ENCODE results near the gene EHMT2. TPM values are rescaled to one million over a fixed set of nuclear protein-coding genes. Genes with fewer than 3 reads are reported as not detected.

EHMT2 gene
- total and polyA plus RNA-seq, 2 donors (not counting 3 experiments of a cell fraction or from before 2014, with no cell fraction given): 53.3 to 54.3 TPM

DNA sequence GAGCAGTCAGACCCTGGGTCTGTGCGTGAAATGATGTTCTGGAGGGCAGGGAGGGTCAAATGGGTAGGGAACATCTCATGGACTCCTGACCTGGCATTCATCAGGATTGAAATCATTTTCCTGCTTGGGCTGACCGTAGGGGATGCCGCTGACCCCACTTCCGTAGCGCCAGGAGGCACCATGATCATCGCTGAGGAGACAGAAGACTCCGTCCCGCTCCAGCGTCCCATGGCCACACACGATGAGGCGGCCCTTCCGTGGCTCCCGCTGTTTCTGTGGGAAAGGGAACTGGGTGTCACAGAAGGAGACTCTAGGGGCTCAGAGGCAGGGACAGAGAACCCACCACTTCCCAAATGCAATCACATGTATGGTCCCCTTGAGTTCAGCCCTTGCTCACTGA is 37.1 kb downstream of the EHMT2 start:
- no TSS peak for BruUV-seq (replicated peaks)
- no peak overlapping the region for H3K4me2 ChIP-seq (ENCODE audit: insufficient read depth, low read length)
- dilution Hi-C loops (cut with MboI; ENCODE audit: extremely low pct_ligation_motif_present, low sequenced_read_pairs) (no loop called here), intact Hi-C loops (cut with micrococcal nuclease) (no loop called here)
- no peak overlapping the region for H2AFZ ChIP-seq (ENCODE audit: low read depth, low read length)
- H3K9me3 ChIP-seq (replicated peaks; ENCODE audit: control insufficient read depth, insufficient read depth, low read length): no peaks in the 10 kb centered on the region
- H3K4me3 ChIP-seq (replicated peaks in 1 of 3; ENCODE audit: insufficient read depth in 1 of 3, low read depth in 1 of 3, low read length in 3 of 3): no peak overlapping the region
- no peaks in the 10 kb centered on the region for H3K9me1 ChIP-seq (replicated peaks; ENCODE audit: control insufficient read depth, extremely low read depth, insufficient read depth, low read length)
- H4K20me1 ChIP-seq (replicated peaks; ENCODE audit: control insufficient read depth, extremely low read depth, insufficient read depth, low read length): no peaks in the 10 kb centered on the region
- H3K36me3 ChIP-seq (ENCODE audit: control insufficient read depth in 2 of 2, extremely low read depth in 1 of 2, insufficient read depth in 2 of 2, low read length in 2 of 2): peaks cover 3 to 20% of the 10 kb centered on the region in 2 experiments
- peaks cover 7% of the 10 kb centered on the region for H3K4me1 ChIP-seq (ENCODE audit: control insufficient read depth, extremely low read depth, insufficient read depth, low read length)
- no peak for TF ChIP-seq JUN (IDR thresholded peaks at IDR 0.05; ENCODE audit: borderline replicate concordance, insufficient read depth, insufficient read length, low read depth)
- H3K79me2 ChIP-seq (ENCODE audit: control insufficient read depth, insufficient read depth, low read length): peaks cover 4% of the 10 kb centered on the region
- FAIRE-seq (no peak), DNase-seq (ENCODE audit: low read depth, low spot score) (no peak)
- CTCF ChIA-PET: interaction anchor here (1.5 to 1.7 kb wide), 2 partner anchors 24 to 90 kb away, joined by 4 read pairs; no protein-coding TSS in a partner anchor
- no peak overlapping the region for H3K9ac ChIP-seq (replicated peaks; ENCODE audit: extremely low read depth, insufficient read depth, low read length)
- no peak overlapping the region for H3K27ac ChIP-seq (ENCODE audit: insufficient read depth, low read depth, low read length)
- POLR2A ChIA-PET: no interaction called here
- H3K27me3 ChIP-seq (ENCODE audit: control insufficient read depth in 2 of 2, insufficient read depth in 2 of 2, low read length in 2 of 2): no peaks in the 10 kb centered on the region

DNA sequence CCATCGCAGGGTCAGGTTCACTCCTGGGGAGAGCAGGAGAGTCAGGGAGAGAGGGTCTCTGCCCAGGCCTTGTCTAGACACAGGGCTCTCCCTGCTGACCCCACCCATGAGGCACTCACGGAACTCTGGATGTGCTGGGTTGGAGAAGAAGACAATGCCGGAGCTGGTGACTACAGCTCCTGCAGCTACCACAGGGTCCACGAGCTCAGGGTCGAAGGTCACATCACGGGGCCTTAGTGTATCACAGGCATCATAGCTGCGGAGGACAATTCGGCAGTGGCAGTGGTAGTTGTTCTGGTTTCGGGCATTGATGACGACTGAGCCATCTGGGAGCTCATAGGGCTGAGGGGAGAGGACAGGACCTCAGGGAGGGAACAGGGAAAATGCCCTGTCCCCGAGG is 37.6 kb downstream of the EHMT2 start:
- intact Hi-C loops (cut with micrococcal nuclease): no loop called here
- Histone ChIP-seq H3K79me2 (ENCODE audit: control insufficient read depth, insufficient read depth, low read length) (peaks cover 4% of the 10 kb centered on the region), H3K4me2 (ENCODE audit: insufficient read depth, low read length) (no peak overlapping the region), H3K4me3 (replicated peaks in 1 of 3; ENCODE audit: insufficient read depth in 1 of 3, low read depth in 1 of 3, low read length in 3 of 3) (no peak overlapping the region), H2AFZ (ENCODE audit: low read depth, low read length) (no peak overlapping the region), H3K9me1 (replicated peaks; ENCODE audit: control insufficient read depth, extremely low read depth, insufficient read depth, low read length) (no peaks in the 10 kb centered on the region), H3K27me3 (ENCODE audit: control insufficient read depth in 2 of 2, insufficient read depth in 2 of 2, low read length in 2 of 2) (no peaks in the 10 kb centered on the region), H3K9ac (replicated peaks; ENCODE audit: extremely low read depth, insufficient read depth, low read length) (no peak overlapping the region), H3K36me3 (ENCODE audit: control insufficient read depth in 2 of 2, extremely low read depth in 1 of 2, insufficient read depth in 2 of 2, low read length in 2 of 2) (peaks cover 3 to 20% of the 10 kb centered on the region in 2 experiments), H3K4me1 (ENCODE audit: control insufficient read depth, extremely low read depth, insufficient read depth, low read length) (peaks cover 7% of the 10 kb centered on the region), H4K20me1 (replicated peaks; ENCODE audit: control insufficient read depth, extremely low read depth, insufficient read depth, low read length) (no peaks in the 10 kb centered on the region), H3K27ac (ENCODE audit: insufficient read depth, low read depth, low read length) (no peak overlapping the region), H3K9me3 (replicated peaks; ENCODE audit: control insufficient read depth, insufficient read depth, low read length) (no peaks in the 10 kb centered on the region)
- POLR2A ChIA-PET: no interaction called here
- DNase-seq (ENCODE audit: low read depth, low spot score) (no peak), FAIRE-seq (no peak)
- BruUV-seq (replicated peaks): no TSS peak
- dilution Hi-C loops (cut with MboI; ENCODE audit: extremely low pct_ligation_motif_present, low sequenced_read_pairs): no loop called here
- CTCF ChIA-PET: interaction anchor here (1.5 to 1.7 kb wide), 2 partner anchors 23 to 90 kb away, joined by 4 read pairs; no protein-coding TSS in a partner anchor
- no peak for TF ChIP-seq POLR2A (IDR thresholded peaks at IDR 0.05; ENCODE audit: low read depth, low read length)
- TF ChIP-seq MYC (IDR thresholded peaks at IDR 0.05; ENCODE audit: low read depth, low read length): no peak
- TF ChIP-seq EZH2 (IDR thresholded peaks at IDR 0.05; ENCODE audit: borderline replicate concordance, low read depth, low read length, severe bottlenecking): no peak
- TF ChIP-seq, protein P1, sequence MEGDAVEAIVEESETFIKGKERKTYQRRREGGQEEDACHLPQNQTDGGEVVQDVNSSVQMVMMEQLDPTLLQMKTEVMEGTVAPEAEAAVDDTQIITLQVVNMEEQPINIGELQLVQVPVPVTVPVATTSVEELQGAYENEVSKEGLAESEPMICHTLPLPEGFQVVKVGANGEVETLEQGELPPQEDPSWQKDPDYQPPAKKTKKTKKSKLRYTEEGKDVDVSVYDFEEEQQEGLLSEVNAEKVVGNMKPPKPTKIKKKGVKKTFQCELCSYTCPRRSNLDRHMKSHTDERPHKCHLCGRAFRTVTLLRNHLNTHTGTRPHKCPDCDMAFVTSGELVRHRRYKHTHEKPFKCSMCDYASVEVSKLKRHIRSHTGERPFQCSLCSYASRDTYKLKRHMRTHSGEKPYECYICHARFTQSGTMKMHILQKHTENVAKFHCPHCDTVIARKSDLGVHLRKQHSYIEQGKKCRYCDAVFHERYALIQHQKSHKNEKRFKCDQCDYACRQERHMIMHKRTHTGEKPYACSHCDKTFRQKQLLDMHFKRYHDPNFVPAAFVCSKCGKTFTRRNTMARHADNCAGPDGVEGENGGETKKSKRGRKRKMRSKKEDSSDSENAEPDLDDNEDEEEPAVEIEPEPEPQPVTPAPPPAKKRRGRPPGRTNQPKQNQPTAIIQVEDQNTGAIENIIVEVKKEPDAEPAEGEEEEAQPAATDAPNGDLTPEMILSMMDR (IDR thresholded peaks at IDR 0.05; ENCODE audit: extremely low read depth in 1 of 2, insufficient read depth in 1 of 2, low read depth in 1 of 2, low read length in 2 of 2): no peak
- no peak for TF ChIP-seq GATA2 (IDR thresholded peaks at IDR 0.05; ENCODE audit: insufficient read depth, insufficient read length, low read depth, low read length)
- TF ChIP-seq JUN (IDR thresholded peaks at IDR 0.05; ENCODE audit: borderline replicate concordance, insufficient read depth, insufficient read length, low read depth): no peak
- TF ChIP-seq, protein P2, sequence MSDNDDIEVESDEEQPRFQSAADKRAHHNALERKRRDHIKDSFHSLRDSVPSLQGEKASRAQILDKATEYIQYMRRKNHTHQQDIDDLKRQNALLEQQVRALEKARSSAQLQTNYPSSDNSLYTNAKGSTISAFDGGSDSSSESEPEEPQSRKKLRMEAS (IDR thresholded peaks at IDR 0.05; ENCODE audit: insufficient read depth, insufficient read length): no peak
- TF ChIP-seq FOS (IDR thresholded peaks at IDR 0.05; ENCODE audit: borderline replicate concordance, insufficient read depth, low read length): no peak
- TF ChIP-seq POLR2AphosphoS5 (IDR thresholded peaks at IDR 0.05; ENCODE audit: insufficient read depth, low read depth, low read length): no peak
